Gastrocnemius medialis (tissue), 4 donors: ENCODE data around the gene CBARP. TPM values are rescaled to one million over a fixed set of nuclear protein-coding genes. Genes with fewer than 3 reads are reported as not detected.
A peak's percentile ranks its signal among the peaks of the same experiment; 100 is the strongest.

Experiments used
- ATAC-seq, 2 donors: fragments of 150-250 bp; one replicate each; pipeline ENCODE4 v1.9.1; 2016
- DNase-seq, 2 donors: peaks; one replicate each; pipeline ENCODE4 v3.0.0-alpha.2; 2019
- H3K27ac ChIP-seq, 4 donors: fragments of 200-600 bp; sonication (generic); 1 replicate in 1 of 4; 2 replicates in 3 of 4; pipeline ENCODE4 v1.5.1; 2016 to 2018; ENCODE audit warnings: mild to moderate bottlenecking in 2 of 4, moderate library complexity in 1 of 4
- H3K27me3 ChIP-seq, 3 donors: fragments of 200-600 bp; sonication (generic) in 2 of 3; 1 replicate in 1 of 3; 2 replicates in 2 of 3; pipeline versions ENCODE4 v1.5.1 to v1.6.0; 2016 to 2019; ENCODE audit warnings: mild to moderate bottlenecking in 1 of 3, moderate library complexity in 1 of 3
- H3K36me3 ChIP-seq, 2 donors: fragments of 200-600 bp; sonication (generic) in 1 of 2; one replicate each; pipeline ENCODE4 v1.5.1; 2017 to 2018
- H3K4me1 ChIP-seq, 2 donors: fragments of 200-600 bp; sonication (generic) in 1 of 2; one replicate each; pipeline ENCODE4 v1.5.1; 2016 to 2017; ENCODE audit warnings: mild to moderate bottlenecking in 2 of 2
- H3K4me3 ChIP-seq, 4 donors: fragments of 200-600 bp; sonication (generic) in 3 of 4; 1 replicate in 1 of 4; 2 replicates in 3 of 4; pipeline ENCODE4 v1.5.1; 2016 to 2019; ENCODE audit warnings: mild to moderate bottlenecking in 2 of 4
- H3K9me3 ChIP-seq, 3 donors: fragments of 200-600 bp; sonication (generic) in 2 of 3; 1 replicate in 1 of 3; 2 replicates in 2 of 3; pipeline ENCODE4 v1.5.1; 2016 to 2019
- POLR2A ChIP-seq, 2 donors: fragments of 450-650 bp; IDR thresholded peaks; one replicate each; pipeline ENCODE4 v1.6.1; 2017; ENCODE audit warnings: antibody characterized with exemption in 2 of 2, mild to moderate bottlenecking in 2 of 2, moderate library complexity in 2 of 2
- in situ Hi-C, 4 donors: fragments of 200-750 bp; cut with MboI; loops; one replicate each; pipeline versions ENCODE4 v1.15.0 to v1.8.0; 2017; ENCODE audit warnings: low sequenced_read_pairs in 4 of 4
- intact Hi-C: fragments of 100-400 bp; cut with DNase I; formaldehyde crosslinking; loops from one replicate; pipeline ENCODE4 v1.15.1; 2023; ENCODE audit warnings: low total_unique reads
- total RNA-seq, 4 donors: library from RNA; depleted of rRNA; stranded (reverse); fragments of >200 nt; gene quantifications; one replicate each; pipeline versions ENCODE4 v1.1.0 to v1.2.3, GENCODE V29; 2016
- TF ChIP-seq, protein P1 (sequence below), 5 experiments: fragments of 450-650 bp in 3 of 5; fragments of 200-600 bp in 2 of 5; sonication (generic) in 2 of 5; IDR thresholded peaks in 4 of 5; conservative IDR thresholded peaks in 1 of 5; 1 replicate in 4 of 5; 2 replicates in 1 of 5; pipeline ENCODE4 v1.5.1; 2016 to 2019; ENCODE audit warnings: antibody characterized with exemption in 5 of 5, mild to moderate bottlenecking in 3 of 5, moderate library complexity in 3 of 5

The CBARP gene
- total RNA-seq, 4 donors from 2014 or later, result 0.10 to 1.3 (median 0.53) TPM

DNA sequence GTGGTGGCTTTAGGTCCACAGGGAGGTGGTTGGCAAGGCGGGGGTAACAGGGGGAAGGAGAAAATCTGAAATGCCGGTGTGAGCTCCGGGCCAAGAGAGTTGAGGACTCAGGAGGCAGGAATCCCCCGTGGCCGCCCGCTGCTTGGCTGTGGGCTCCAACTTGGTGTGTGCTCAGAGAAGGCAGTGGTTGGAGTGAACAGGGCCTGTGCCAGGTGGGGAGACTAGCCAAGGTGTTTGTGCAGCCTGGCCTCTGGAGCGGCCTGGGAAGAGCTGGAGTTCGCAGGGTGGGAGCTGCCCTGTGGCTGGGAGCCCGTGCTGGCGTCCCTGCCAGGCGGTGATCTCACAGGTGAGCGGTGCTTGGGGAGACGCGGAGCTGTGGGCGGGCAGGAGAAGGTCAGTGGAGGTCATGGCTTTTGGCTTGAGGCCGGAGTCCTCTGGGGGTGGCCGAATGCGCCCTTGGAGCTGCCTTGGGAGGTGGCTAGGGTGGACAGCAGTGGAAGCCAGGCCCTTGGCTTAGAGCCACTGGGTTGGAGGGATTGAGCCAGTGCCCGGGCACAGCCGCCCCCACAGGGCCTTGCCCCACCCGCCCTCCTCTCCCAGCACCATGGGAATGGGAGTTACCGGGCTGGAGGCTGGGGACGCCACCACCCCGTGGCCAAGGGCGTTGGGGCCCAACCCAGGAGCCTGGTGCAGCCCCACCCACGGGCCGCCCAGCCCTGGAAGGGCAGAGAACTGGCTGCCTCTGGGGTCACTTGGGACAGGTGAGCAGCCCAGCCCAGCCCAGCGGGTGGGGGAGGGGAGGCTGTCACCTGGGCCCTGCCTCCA, 24.2 kb upstream of the CBARP start:
- peak overlapping the region; percentile 83 to 99 (median 93) for H3K27ac ChIP-seq
- H3K4me1 ChIP-seq, result peaks cover 48 to 49% of the 10 kb centered on the region in 2 donors
- H3K27me3 ChIP-seq, result no peaks in the 10 kb centered on the region
- no peak for TF ChIP-seq POLR2A (IDR thresholded peaks at IDR 0.05)
- TF ChIP-seq, protein P1, sequence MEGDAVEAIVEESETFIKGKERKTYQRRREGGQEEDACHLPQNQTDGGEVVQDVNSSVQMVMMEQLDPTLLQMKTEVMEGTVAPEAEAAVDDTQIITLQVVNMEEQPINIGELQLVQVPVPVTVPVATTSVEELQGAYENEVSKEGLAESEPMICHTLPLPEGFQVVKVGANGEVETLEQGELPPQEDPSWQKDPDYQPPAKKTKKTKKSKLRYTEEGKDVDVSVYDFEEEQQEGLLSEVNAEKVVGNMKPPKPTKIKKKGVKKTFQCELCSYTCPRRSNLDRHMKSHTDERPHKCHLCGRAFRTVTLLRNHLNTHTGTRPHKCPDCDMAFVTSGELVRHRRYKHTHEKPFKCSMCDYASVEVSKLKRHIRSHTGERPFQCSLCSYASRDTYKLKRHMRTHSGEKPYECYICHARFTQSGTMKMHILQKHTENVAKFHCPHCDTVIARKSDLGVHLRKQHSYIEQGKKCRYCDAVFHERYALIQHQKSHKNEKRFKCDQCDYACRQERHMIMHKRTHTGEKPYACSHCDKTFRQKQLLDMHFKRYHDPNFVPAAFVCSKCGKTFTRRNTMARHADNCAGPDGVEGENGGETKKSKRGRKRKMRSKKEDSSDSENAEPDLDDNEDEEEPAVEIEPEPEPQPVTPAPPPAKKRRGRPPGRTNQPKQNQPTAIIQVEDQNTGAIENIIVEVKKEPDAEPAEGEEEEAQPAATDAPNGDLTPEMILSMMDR (IDR thresholded peaks at IDR 0.05 in 4 of 5, conservative IDR thresholded peaks at IDR 0.05 in 1 of 5), result no peak
- peaks cover 0 to 9% of the 10 kb centered on the region in 2 donors for H3K36me3 ChIP-seq
- in situ Hi-C loops (no loop called here), intact Hi-C loops (loop anchor here (1.0 kb wide), 1 partner anchor 13 kb away; no protein-coding TSS in a partner anchor)
- H3K4me3 ChIP-seq, result peak overlapping the region; percentile 60 to 93 (median 74)
- ATAC-seq (peak; percentile 20 to 39), DNase-seq (peak in 1 of 2 donors; percentile 93)
- H3K9me3 ChIP-seq, result no peaks in the 10 kb centered on the region

DNA sequence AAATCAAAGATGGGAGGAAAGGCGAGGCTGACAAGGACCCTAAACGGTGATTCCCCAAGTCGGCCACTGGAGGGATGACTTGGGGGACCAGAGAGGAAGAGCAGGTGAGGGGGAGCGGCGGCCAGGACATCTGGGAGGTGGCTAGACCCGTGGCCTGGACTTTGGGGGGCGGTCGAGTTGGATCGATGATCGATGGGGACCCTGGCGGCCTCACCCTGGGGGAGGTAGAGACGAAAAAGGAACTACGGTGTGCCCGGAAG, 23.7 kb upstream of the CBARP start:
- TF ChIP-seq, protein P1 (IDR thresholded peaks at IDR 0.05 in 4 of 5, conservative IDR thresholded peaks at IDR 0.05 in 1 of 5), result peak in 3 of 5 experiments; percentile 16 to 52 (median 36)
- no peak for TF ChIP-seq POLR2A (IDR thresholded peaks at IDR 0.05)
- no peak for DNase-seq
- in situ Hi-C loops, result no loop called here
- Histone ChIP-seq H3K4me1 (peaks cover 46 to 47% of the 10 kb centered on the region in 2 donors), H3K27me3 (no peaks in the 10 kb centered on the region), H3K9me3 (no peaks in the 10 kb centered on the region), H3K36me3 (peaks cover 0 to 15% of the 10 kb centered on the region in 2 donors), H3K27ac (peak overlapping the region; percentile 83 to 99 (median 93)), H3K4me3 (peak overlapping the region; percentile 60 to 93 (median 74))
- intact Hi-C loops, result loop anchor here (1.0 kb wide), 1 partner anchor 12 kb away; no protein-coding TSS in a partner anchor
- no peak for ATAC-seq

DNA sequence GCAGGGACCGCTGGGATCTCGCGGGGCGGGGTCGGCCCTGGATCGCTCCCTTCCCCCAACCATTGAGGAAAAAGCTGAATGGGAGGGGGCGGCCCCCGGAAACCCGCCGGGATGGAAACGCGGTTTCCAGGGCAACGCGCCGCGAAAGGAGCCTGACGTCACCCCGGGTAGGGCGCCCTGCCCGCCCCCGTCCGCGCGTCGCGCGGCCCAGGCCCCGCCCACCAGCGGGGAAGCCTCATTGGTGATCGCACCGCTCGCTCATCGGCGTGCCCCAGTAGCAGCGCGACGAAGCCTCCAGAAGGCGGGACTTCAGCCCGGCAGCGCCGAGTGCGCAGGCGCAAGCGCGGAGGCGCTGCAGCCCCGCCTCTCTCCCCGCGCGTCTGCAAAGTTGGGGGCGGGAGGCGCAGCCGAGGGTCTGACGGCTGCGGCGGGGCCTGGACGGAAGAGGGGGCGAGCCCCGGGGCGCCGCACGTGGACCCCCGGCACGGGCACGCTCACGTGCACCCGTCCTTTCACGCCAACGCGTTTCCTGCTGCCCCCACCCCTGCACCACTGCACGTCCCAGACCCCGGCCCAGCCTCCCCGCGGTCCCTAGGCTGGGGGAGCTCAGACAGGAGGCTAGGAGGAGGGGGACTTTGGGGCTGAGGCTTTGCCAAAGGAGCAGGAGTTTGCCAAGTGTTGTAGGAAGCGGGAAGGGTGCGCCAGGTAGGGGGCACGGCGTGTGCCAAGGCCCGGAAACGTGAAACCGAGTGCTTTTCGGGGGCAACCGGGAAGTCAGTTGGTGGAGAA, 23.1 kb upstream of the CBARP start:
- H3K27me3 ChIP-seq, result no peaks in the 10 kb centered on the region
- TF ChIP-seq POLR2A (IDR thresholded peaks at IDR 0.05), result peak; percentile 40 to 52
- TF ChIP-seq, protein P1 (IDR thresholded peaks at IDR 0.05 in 4 of 5, conservative IDR thresholded peaks at IDR 0.05 in 1 of 5), result no peak
- intact Hi-C loops (loop anchor here (1.0 kb wide), 1 partner anchor 12 kb away; no protein-coding TSS in a partner anchor), in situ Hi-C loops (no loop called here)
- DNase-seq (peak; percentile 94), ATAC-seq (peak; percentile 70 to 80)
- H3K4me1 ChIP-seq, result peaks cover 42 to 43% of the 10 kb centered on the region in 2 donors
- peaks cover 0 to 20% of the 10 kb centered on the region in 2 donors for H3K36me3 ChIP-seq
- no peaks in the 10 kb centered on the region for H3K9me3 ChIP-seq
- H3K27ac ChIP-seq, result peak overlapping the region; percentile 94 to 99 (median 96)
- peak overlapping the region; percentile 60 to 93 (median 74) for H3K4me3 ChIP-seq

DNA sequence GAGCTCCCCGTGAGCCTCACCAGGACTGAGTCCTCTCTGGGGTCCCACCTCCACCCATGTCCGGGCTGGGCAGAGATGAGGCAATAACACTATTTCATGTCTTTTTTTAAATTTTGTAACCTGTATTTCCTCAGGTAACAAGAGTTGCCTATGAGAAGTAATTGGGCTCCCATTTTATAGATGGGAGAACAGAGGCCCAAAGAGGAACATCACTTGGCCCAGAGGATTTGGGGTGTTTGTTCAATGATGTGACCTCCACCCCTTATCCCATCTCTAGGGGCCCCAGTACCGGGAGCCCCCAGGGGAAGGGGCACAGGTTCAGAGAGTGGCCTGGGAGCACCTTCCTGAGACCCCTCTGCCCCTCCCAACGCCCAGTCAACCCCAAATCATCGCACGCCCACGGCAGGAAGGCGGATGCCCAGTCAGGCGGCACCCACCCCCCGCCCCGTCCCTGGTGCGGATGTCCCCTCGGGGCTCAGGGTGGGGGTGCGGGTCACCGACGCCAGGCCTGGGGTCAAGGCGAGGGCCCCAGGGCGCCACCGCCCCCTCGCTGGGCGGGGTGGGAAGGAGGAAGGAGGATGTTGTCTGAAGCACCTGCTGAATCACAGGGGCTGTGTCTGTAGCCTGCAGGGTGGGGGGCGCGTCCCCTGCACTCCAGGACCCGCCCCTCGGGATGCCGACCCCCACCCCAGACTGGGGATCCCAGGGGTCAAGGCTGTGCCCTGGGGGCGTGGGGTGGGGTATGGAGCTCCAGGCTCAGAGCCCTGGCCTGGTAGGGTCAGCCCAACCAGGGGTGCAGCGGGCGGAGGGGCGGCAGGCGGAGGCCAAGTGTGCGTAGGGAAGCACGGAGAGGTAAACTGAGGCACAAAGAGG, 22.3 kb upstream of the CBARP start:
- Histone ChIP-seq H3K9me3 (no peaks in the 10 kb centered on the region), H3K4me3 (peak overlapping the region; percentile 15 to 83 (median 60)), H3K36me3 (peaks cover 0 to 28% of the 10 kb centered on the region in 2 donors), H3K4me1 (peaks cover 45 to 47% of the 10 kb centered on the region in 2 donors), H3K27me3 (no peaks in the 10 kb centered on the region), H3K27ac (peak overlapping the region; percentile 94 to 99 (median 96))
- TF ChIP-seq, protein P1 (IDR thresholded peaks at IDR 0.05 in 4 of 5, conservative IDR thresholded peaks at IDR 0.05 in 1 of 5), result no peak
- no peak for TF ChIP-seq POLR2A (IDR thresholded peaks at IDR 0.05)
- ATAC-seq (peak in 1 of 2 donors; percentile 1), DNase-seq (no peak)
- in situ Hi-C loops (no loop called here), intact Hi-C loops (no loop called here)
